GM13976 (cell line): ENCODE results near the gene REG3A.

Source experiments
- DNase-seq: peaks from one replicate; pipeline ENCODE4 v3.0.0; 2012; ENCODE audit warnings: low spot score
- in situ Hi-C: fragments of 300-500 bp; cut with MboI; formaldehyde crosslinking; loops from one replicate; pipeline ENCODE4 v1.12.0; 2022; ENCODE audit warnings: low sequenced_read_pairs, mixed read lengths, inconsistent platforms; ENCODE audit not compliant: unreplicated experiment
- TF ChIP-seq, protein P1 (sequence below): IDR thresholded peaks from 2 replicates; pipeline ENCODE4 v1.5.1; 2012; ENCODE audit warnings: borderline replicate concordance, mild to moderate bottlenecking; ENCODE audit not compliant: insufficient read depth; ENCODE audit errors: extremely low read depth, missing control alignments, control extremely low read depth

The REG3A gene

DNA sequence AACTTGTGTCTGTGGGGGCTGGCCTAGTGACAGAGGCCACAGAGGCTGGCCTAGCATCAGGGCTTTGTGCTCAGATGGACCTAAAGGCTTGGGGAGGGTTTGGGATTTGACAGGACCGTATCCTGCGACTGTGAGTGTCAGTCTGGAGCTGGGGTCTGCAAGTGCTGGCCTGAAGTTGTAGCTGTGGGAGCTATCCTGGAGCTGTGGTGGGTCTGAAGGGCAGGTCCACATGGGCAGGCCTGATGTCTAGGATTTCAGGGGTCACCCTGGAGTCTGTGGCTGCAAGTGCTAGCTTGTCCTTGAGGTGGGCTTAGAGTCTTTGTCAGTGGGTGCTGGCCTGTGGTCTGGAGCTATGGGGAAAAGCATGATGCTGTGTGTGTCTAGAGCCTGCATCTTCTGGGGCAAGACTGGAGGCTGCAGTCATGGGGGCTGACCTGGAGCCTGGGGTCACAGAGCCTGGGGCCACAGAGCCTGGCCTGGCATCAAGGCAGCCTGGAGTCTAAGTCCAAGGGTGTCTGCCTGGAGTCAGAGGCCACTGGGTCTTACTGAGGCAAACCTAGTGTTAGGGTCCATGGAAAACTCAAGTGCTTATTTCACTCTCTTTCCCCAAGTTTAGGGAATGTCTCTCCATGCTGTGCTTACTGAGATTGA lies 3.6 kb downstream of the REG3A start:
- no peak for DNase-seq
- TF ChIP-seq, protein P1, sequence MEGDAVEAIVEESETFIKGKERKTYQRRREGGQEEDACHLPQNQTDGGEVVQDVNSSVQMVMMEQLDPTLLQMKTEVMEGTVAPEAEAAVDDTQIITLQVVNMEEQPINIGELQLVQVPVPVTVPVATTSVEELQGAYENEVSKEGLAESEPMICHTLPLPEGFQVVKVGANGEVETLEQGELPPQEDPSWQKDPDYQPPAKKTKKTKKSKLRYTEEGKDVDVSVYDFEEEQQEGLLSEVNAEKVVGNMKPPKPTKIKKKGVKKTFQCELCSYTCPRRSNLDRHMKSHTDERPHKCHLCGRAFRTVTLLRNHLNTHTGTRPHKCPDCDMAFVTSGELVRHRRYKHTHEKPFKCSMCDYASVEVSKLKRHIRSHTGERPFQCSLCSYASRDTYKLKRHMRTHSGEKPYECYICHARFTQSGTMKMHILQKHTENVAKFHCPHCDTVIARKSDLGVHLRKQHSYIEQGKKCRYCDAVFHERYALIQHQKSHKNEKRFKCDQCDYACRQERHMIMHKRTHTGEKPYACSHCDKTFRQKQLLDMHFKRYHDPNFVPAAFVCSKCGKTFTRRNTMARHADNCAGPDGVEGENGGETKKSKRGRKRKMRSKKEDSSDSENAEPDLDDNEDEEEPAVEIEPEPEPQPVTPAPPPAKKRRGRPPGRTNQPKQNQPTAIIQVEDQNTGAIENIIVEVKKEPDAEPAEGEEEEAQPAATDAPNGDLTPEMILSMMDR: no peak
- in situ Hi-C loops: no loop called here

DNA sequence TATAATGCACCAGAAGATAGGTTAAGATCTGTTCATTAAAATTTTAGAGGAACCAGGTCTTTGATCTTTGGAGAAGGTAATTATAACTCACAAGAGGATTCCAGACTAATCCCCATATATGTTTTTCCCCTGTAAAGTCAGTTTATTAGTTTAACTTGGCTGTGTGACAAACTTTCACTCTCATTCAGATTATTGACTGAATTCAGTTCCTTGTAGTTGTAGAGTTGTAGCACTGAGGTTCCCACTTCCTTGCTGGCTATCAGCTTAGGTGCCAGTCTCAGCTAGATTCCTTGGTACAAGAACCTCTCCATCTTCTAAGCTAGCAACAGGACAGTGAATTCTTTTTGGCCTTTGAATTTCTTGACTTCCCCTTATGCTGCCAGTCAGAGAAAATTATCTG lies 20.1 kb downstream of the REG3A start:
- in situ Hi-C loops: no loop called here

DNA sequence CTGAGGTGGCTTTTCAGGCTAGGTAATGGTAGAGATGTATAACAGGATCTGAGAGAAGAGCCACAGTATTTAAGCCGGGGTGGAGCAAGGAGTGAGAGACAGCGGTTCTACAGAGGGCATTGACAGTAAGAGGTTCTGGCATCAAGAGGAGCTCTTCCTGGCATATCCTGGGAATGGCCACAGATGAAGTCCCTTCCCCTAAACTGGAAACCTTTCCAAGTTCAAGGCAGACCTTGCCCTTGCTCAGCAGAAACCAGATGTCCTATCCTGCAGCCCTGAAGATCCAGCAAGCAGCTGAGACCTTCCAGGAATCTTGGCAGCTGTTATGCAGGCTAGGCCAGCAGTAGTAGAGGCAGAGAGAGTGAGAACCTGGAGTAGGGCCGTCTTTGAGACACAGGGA lies 21.2 kb downstream of the REG3A start:
- DNase-seq: no peak
- TF ChIP-seq, protein P1: no peak
- in situ Hi-C loops: no loop called here

More for the DNA sequence above, 20.1 kb downstream of the REG3A start:
- no peak for DNase-seq
- TF ChIP-seq, protein P1: no peak

DNA sequence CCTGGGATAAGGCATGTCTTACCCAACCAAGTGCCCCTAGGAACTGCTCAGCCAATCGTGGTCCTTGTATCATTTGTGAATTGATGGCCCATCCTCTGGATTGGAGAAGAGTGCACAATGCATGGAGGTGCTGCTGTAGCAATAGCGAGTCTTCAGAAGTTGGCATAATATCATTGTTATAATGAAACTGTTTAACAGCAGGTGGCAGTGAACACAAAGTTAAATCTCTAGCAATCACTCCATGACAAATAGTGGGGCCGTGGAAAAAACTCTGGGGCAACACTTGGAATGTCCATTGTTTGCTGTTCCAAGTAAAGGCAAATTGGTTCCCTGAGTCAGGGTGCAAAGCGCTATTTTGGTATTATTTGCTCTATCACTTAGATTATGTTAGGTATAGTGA lies 27.9 kb downstream of the REG3A start:
- DNase-seq: no peak
- in situ Hi-C loops: no loop called here

DNA sequence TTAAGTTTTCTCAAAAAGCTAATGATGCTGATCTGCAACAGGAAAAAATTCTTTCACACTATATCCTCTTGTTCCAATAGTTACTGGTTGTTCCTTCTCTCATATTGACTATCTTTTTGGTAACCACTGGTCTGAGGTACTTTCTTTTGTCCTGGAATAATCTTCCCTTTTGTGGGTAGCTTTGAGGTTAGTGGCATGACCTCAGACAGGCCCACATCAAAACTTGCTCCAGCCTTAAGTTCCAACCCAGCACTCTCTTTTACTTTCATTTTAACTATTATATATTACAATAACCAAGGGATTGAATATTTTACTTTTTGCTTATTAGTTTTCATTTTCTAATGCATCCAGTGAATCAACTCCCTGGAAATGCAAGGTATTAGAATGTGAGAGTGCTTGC lies 29.7 kb downstream of the REG3A start:
- DNase-seq: no peak
- TF ChIP-seq, protein P1: no peak
- in situ Hi-C loops: no loop called here

More for the DNA sequence above, 27.9 kb downstream of the REG3A start:
- TF ChIP-seq, protein P1: no peak

DNA sequence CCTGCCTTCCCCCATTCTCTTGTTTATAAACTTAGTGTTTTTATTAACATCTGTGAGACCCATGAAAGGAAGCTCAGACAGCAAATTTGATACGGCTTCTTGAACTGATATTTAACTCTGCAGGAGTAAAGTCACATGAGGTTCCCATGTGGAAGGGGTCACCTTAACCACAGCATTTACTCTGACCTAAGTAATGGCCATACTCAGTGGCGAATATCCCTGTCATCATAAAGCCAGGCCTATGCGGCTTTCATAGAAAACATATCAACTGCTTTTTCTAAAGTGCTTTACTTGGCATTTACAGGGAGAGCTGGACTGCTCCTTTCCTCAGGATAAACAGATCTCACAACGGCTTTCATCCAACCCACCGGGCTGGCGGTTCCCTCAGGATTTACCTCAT lies 30.3 kb downstream of the REG3A start:
- TF ChIP-seq, protein P1: no peak
- DNase-seq: no peak
- in situ Hi-C loops: no loop called here
